WTC11 (cell line): ENCODE results near the gene ZNF423. TPM values are rescaled to one million over a fixed set of nuclear protein-coding genes. Genes with fewer than 3 reads are reported as not detected.

Experiments used
- ATAC-seq: fragments of 200-7000 bp; cut with Tn5 transposase; 2 replicates; pipeline ENCODE4 v1.10.0; 2021; ENCODE audit warnings: mild to moderate bottlenecking, moderate library complexity
- CTCF ChIA-PET: fragments of 300-600 bp; sonication (Branson Sonifier 250); formaldehyde crosslinking; loops from one replicate; lab custom pipeline; 2021; ENCODE audit warnings: antibody characterized with exemption; lab: Charles Lee
- POLR2A ChIA-PET: fragments of 350-600 bp; sonication (Branson Sonifier 250); formaldehyde crosslinking; loops from one replicate; lab custom pipeline; 2021; ENCODE audit warnings: antibody characterized with exemption; lab: Charles Lee
- DNase-seq: peaks from one replicate; pipeline ENCODE4 v3.0.0; 2021; ENCODE audit warnings: low spot score
- H3K27ac Mint-ChIP-seq: 2 replicates; pipeline ENCODE4 v1.8.0; 2021; ENCODE audit warnings: mixed read lengths
- H3K27me3 Mint-ChIP-seq: 2 replicates; pipeline ENCODE4 v1.8.0; 2021; ENCODE audit warnings: low read depth, mild to moderate bottlenecking, moderate library complexity, mixed read lengths
- H3K36me3 Mint-ChIP-seq: 2 replicates; pipeline ENCODE4 v1.8.0; 2021; ENCODE audit warnings: mixed read lengths
- H3K4me1 Mint-ChIP-seq: 2 replicates; pipeline ENCODE4 v1.8.0; 2022; ENCODE audit warnings: mixed read lengths
- H3K4me3 Mint-ChIP-seq: 2 replicates; pipeline ENCODE4 v1.8.0; 2021; ENCODE audit warnings: mild to moderate bottlenecking, moderate library complexity, mixed read lengths
- H3K9me3 Mint-ChIP-seq: 2 replicates; pipeline ENCODE4 v1.8.0; 2021; ENCODE audit warnings: mixed read lengths
- CREM ChIP-seq: sonication (generic); formaldehyde crosslinking; IDR thresholded peaks from 2 replicates; pipeline ENCODE4 v1.8.1; 2022; ENCODE audit warnings: mild to moderate bottlenecking, missing genetic modification reagents, moderate library complexity
- MAX ChIP-seq: sonication (generic); formaldehyde crosslinking; IDR thresholded peaks from 2 replicates; pipeline ENCODE4 v1.8.0; 2022; ENCODE audit warnings: mild to moderate bottlenecking, missing genetic modification reagents
- NR2C2 ChIP-seq: sonication (generic); formaldehyde crosslinking; IDR thresholded peaks from 2 replicates; pipeline ENCODE4 v1.8.0; 2022; ENCODE audit warnings: mild to moderate bottlenecking, missing genetic modification reagents
- OVOL2 ChIP-seq: fragments of 250-450 bp; sonication (Bioruptor Pico); IDR thresholded peaks from 2 replicates; pipeline ENCODE4 v1.9.0; 2021; ENCODE audit warnings: mild to moderate bottlenecking, borderline replicate concordance
- PRRX2 ChIP-seq: fragments of 250-450 bp; sonication (Bioruptor Pico); IDR thresholded peaks from 2 replicates; pipeline ENCODE4 v1.8.0; 2021; ENCODE audit warnings: mild to moderate bottlenecking
- TCF7 ChIP-seq: sonication (generic); formaldehyde crosslinking; IDR thresholded peaks from 2 replicates; pipeline ENCODE4 v1.8.0; 2022; ENCODE audit warnings: mild to moderate bottlenecking, low read depth, missing genetic modification reagents, moderate library complexity
- ZBTB43 ChIP-seq: sonication (generic); formaldehyde crosslinking; IDR thresholded peaks from 2 replicates; pipeline ENCODE4 v1.8.1; 2023; ENCODE audit warnings: mild to moderate bottlenecking, missing genetic modification reagents
- ZNF219 ChIP-seq: sonication (generic); formaldehyde crosslinking; IDR thresholded peaks from 2 replicates; pipeline ENCODE4 v1.8.0; 2023; ENCODE audit warnings: missing genetic modification reagents, mild to moderate bottlenecking, borderline replicate concordance
- total RNA-seq: library from RNA; stranded (reverse); gene quantifications from 3 replicates; pipeline ENCODE4 v1.2.3, GENCODE V29; 2021
- TF ChIP-seq, protein P1 (sequence below): sonication (generic); formaldehyde crosslinking; IDR thresholded peaks from 2 replicates; pipeline ENCODE4 v1.8.0; 2023; ENCODE audit warnings: missing genetic modification reagents, mild to moderate bottlenecking, borderline replicate concordance
- TF ChIP-seq, protein P2 (sequence below): sonication (generic); formaldehyde crosslinking; conservative IDR thresholded peaks from 2 replicates; pipeline ENCODE4 v1.8.1; 2023; ENCODE audit warnings: mild to moderate bottlenecking, low read depth, missing genetic modification reagents, moderate library complexity
- TF ChIP-seq, protein P3 (sequence below): sonication (generic); formaldehyde crosslinking; IDR thresholded peaks from 2 replicates; pipeline ENCODE4 v1.8.1; 2023; ENCODE audit warnings: mild to moderate bottlenecking, missing genetic modification reagents

ZNF423 gene
- total RNA-seq, 1 experiment from 2014 or later = 38.8 TPM

DNA sequence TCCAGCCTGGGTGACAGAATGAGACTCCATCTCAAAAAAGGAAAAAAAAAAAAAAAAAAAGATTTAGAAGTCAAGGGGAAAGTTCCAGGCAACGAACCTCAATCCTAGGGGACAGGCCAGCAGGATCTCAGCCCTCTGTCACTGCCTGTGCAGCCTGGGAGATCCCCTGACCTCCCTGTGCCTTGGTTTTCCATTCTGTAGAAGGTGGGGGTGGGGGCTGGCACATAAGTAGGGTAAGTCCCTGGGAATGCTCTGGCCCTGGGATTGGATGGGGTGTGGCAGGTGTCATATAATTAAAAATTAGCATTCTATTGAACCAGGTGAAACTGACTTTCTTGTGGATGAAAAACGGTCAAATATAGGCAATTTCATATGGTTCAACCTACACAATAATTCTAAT, 391.8 kb downstream of the ZNF423 start (continued):
- TF ChIP-seq ZBTB43 = no peak

DNA sequence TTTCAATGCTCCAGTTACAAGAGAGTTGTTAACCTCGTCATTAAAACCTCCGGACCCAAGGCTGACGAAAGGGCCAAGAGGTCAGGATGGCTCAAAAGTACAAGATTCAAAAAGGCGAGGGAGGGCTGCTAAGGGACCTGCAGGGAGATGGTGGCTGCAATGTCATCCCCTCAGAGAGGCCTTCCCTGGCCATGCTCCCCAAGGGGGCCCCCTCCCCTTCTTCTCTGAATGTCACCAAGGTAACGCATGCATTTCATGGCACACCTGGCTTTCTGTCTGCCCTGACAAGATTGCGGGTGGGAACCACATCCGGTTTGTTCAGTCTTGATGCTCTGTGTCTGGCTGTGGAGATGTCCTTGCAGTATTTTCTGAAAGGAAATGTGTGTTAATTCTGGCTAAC, 392.4 kb downstream of the ZNF423 start:
- Mint-ChIP-seq H3K4me3 (no peak overlapping the region), H3K4me1 (peaks cover 17% of the 10 kb centered on the region), H3K9me3 (no peaks in the 10 kb centered on the region), H3K36me3 (no peaks in the 10 kb centered on the region), H3K27me3 (peaks cover 18% of the 10 kb centered on the region), H3K27ac (no peak overlapping the region)
- TF ChIP-seq MAX (CRISPR knock-in tag) = no peak
- TF ChIP-seq, protein P1, sequence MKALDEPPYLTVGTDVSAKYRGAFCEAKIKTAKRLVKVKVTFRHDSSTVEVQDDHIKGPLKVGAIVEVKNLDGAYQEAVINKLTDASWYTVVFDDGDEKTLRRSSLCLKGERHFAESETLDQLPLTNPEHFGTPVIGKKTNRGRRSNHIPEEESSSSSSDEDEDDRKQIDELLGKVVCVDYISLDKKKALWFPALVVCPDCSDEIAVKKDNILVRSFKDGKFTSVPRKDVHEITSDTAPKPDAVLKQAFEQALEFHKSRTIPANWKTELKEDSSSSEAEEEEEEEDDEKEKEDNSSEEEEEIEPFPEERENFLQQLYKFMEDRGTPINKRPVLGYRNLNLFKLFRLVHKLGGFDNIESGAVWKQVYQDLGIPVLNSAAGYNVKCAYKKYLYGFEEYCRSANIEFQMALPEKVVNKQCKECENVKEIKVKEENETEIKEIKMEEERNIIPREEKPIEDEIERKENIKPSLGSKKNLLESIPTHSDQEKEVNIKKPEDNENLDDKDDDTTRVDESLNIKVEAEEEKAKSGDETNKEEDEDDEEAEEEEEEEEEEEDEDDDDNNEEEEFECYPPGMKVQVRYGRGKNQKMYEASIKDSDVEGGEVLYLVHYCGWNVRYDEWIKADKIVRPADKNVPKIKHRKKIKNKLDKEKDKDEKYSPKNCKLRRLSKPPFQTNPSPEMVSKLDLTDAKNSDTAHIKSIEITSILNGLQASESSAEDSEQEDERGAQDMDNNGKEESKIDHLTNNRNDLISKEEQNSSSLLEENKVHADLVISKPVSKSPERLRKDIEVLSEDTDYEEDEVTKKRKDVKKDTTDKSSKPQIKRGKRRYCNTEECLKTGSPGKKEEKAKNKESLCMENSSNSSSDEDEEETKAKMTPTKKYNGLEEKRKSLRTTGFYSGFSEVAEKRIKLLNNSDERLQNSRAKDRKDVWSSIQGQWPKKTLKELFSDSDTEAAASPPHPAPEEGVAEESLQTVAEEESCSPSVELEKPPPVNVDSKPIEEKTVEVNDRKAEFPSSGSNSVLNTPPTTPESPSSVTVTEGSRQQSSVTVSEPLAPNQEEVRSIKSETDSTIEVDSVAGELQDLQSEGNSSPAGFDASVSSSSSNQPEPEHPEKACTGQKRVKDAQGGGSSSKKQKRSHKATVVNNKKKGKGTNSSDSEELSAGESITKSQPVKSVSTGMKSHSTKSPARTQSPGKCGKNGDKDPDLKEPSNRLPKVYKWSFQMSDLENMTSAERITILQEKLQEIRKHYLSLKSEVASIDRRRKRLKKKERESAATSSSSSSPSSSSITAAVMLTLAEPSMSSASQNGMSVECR (CRISPR knock-in tag) = no peak
- TF ChIP-seq PRRX2 (CRISPR knock-in tag) = no peak
- no peak for TF ChIP-seq OVOL2
- DNase-seq (no peak), ATAC-seq (no peak)
- ChIA-PET POLR2A (interaction anchor here (0.7 kb wide), 1 partner anchor 345 kb away, joined by 13 read pairs; no protein-coding TSS in a partner anchor), CTCF (interaction anchor here (0.7 to 1.6 kb wide), 7 partner anchors 13 to 233 kb away, joined by 3 to 5 read pairs (median 3); no protein-coding TSS in a partner anchor)

DNA sequence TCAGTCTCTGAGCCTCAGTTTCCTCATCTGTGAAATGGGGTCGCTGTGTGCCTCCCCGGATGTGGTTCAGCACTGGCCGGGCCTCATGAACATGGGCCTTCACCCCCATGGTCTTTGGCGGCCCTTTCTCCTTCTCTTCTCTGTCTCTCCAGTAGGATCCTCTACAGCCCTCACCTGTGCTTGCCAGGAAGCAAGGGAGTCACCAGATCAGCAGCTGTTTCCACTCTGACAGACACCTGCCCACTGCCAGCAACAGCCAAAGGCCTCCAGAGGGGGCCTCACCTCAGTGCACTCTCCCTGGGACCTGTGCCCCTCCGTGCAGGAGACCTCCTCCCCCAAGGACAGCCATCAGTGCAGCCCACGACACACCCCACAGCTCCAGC, 392.9 kb downstream of the ZNF423 start:
- H3K27ac Mint-ChIP-seq = no peak overlapping the region; the same call in 1 of the 2 replicates
- H3K4me1 Mint-ChIP-seq = peaks cover 17% of the 10 kb centered on the region
- H3K27me3 Mint-ChIP-seq = peaks cover 18% of the 10 kb centered on the region
- no peak for DNase-seq
- ChIA-PET CTCF (interaction anchor here (1.0 to 1.6 kb wide), 3 partner anchors 17 to 130 kb away, joined by 3 to 5 read pairs (median 4); no protein-coding TSS in a partner anchor), POLR2A (no interaction called here)
- H3K36me3 Mint-ChIP-seq = no peaks in the 10 kb centered on the region
- no peak for TF ChIP-seq CREM (CRISPR knock-in tag)
- TF ChIP-seq, protein P2, sequence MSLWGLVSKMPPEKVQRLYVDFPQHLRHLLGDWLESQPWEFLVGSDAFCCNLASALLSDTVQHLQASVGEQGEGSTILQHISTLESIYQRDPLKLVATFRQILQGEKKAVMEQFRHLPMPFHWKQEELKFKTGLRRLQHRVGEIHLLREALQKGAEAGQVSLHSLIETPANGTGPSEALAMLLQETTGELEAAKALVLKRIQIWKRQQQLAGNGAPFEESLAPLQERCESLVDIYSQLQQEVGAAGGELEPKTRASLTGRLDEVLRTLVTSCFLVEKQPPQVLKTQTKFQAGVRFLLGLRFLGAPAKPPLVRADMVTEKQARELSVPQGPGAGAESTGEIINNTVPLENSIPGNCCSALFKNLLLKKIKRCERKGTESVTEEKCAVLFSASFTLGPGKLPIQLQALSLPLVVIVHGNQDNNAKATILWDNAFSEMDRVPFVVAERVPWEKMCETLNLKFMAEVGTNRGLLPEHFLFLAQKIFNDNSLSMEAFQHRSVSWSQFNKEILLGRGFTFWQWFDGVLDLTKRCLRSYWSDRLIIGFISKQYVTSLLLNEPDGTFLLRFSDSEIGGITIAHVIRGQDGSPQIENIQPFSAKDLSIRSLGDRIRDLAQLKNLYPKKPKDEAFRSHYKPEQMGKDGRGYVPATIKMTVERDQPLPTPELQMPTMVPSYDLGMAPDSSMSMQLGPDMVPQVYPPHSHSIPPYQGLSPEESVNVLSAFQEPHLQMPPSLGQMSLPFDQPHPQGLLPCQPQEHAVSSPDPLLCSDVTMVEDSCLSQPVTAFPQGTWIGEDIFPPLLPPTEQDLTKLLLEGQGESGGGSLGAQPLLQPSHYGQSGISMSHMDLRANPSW (CRISPR knock-in tag) = no peak
- TF ChIP-seq ZNF219 (CRISPR knock-in tag) = no peak
- no peak for TF ChIP-seq NR2C2 (CRISPR knock-in tag)
- TF ChIP-seq, protein P3, sequence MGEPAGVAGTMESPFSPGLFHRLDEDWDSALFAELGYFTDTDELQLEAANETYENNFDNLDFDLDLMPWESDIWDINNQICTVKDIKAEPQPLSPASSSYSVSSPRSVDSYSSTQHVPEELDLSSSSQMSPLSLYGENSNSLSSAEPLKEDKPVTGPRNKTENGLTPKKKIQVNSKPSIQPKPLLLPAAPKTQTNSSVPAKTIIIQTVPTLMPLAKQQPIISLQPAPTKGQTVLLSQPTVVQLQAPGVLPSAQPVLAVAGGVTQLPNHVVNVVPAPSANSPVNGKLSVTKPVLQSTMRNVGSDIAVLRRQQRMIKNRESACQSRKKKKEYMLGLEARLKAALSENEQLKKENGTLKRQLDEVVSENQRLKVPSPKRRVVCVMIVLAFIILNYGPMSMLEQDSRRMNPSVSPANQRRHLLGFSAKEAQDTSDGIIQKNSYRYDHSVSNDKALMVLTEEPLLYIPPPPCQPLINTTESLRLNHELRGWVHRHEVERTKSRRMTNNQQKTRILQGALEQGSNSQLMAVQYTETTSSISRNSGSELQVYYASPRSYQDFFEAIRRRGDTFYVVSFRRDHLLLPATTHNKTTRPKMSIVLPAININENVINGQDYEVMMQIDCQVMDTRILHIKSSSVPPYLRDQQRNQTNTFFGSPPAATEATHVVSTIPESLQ (CRISPR knock-in tag) = no peak
- TF ChIP-seq TCF7 = no peak
- H3K9me3 Mint-ChIP-seq = no peaks in the 10 kb centered on the region
- ATAC-seq = no peak
- no peak overlapping the region for H3K4me3 Mint-ChIP-seq
